GM18502 (cell line): ENCODE data around the gene MAEA.
"Not testable (repeated sequence)": the region's sequence is repeated elsewhere in the genome, so short reads cannot be mapped to it uniquely, and the experiment has no call there.

Experiments used
- ATAC-seq: cut with Tn5 transposase; IDR thresholded peaks from one replicate; pipeline ENCODE4 v1.9.1; 2021; ENCODE audit warnings: mild to moderate bottlenecking; ENCODE audit not compliant: unreplicated experiment, poor library complexity

The MAEA gene

DNA sequence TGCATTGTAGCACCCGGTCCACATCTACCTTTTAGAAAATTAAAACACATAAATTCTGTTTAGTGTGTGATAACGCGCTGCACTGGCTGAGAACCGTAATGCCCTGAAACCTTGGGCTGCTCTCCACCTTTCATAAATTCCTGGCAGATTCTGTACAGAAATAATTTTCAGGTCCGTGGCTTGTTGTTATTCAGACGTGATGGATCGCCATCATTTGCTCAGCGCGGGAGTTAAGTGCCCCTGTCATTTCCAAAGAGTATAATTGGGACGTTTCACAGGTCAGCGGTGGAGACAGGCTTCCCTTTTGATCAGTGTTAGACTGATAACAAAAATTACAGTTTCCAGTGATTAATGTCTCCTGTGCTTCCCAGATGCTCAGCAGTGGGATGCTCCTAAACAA lies 73.8 kb downstream of the MAEA start:
- no peak for ATAC-seq

DNA sequence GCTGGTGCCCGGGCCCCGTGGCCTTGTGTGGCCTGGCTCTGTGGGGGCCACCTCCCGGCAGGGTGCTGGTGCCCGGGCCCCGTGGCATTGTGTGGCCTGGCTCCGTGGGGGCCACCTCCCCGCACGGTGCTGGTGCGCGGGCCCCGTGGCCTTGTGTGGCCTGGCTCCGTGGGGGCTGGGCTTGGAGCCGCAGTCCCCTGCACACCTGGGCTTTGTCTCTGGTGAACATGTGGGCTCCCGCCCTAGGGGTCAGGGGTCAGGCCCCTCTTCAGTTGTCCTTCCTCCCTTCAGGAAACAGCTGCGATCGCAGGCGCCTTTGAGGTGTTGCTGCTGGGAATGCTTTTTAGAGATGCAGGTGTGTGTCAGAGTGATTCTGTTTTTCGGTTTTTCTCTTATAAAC lies 74.5 kb downstream of the MAEA start:
- no peak for ATAC-seq

GRCh38 chr4:1364748-1365147 lies 75.1 kb downstream of the MAEA start:
- no peak for ATAC-seq

DNA sequence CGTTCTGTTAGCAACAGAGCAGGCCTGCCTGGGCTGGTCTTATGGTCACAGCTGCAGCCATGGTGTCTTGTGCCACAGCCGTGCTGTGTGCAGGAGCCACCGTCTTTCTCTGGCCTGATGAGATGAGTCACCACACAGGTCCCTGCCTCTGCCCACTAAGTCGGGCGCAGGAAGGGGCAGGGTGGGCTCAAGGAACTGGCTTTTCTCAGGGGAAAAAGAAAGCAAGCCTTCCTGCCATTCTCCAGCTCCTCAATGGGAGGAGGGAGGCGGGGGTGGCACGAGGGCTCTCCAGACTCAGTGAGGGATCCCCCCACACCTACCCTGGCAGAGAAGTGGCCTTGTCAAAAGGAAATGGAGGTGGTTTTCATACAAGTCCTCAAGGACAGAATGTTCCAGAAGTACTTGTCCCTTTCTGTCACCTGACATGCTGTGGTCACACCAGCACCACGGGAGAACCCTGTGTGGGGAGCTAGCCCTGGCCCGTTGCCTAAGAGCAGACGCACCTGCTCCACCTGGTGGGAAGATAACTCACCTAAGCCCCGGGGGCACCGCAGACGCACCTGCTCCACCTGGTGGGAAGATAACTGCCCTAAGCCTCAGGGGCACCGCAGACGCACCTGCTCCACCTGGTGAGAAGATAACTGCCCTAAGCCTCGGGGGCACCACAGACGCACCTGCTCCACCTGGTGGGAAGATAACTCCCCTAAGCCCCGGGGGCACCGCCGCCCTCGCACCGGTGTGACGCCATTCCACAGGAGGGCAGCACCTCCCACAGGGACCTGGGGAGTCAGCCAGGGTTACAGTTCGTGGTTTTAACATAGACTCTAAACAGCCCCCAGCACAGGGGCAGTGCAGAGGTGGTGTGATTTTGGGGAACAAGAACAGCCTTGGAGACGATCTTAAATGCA lies 75.8 kb downstream of the MAEA start:
- no peak for ATAC-seq

GRCh38 chr4:1366371-1367229 lies 76.9 kb downstream of the MAEA start:
- ATAC-seq, result no peak

GRCh38 chr4:1367230-1367935 lies 77.7 kb downstream of the MAEA start:
- ATAC-seq, result no peak

DNA sequence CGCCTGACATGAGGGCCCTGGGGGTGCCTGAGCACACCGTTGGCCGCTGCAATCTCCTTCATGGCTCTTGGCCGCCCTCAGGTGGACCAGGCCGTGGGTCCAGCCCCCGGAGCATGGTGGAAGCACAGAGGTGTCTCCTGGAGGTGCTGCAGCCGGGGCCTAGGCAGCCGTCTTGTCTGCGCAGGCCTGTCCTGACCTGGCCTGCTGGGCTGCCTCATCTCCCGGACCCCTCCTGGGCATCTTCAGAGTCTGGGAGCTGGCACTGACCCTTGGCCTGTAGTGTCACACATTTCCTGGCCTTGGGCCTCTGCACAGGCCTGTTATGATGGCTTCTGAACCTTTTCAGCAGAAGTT lies 78.2 kb downstream of the MAEA start:
- no peak for ATAC-seq

GRCh38 chr4:1368421-1369090 lies 78.9 kb downstream of the MAEA start:
- ATAC-seq, result no peak

- no peak for ATAC-seq
Measured at GRCh38 chr4:1369091-1369450, 79.4 kb downstream of the MAEA start.

DNA sequence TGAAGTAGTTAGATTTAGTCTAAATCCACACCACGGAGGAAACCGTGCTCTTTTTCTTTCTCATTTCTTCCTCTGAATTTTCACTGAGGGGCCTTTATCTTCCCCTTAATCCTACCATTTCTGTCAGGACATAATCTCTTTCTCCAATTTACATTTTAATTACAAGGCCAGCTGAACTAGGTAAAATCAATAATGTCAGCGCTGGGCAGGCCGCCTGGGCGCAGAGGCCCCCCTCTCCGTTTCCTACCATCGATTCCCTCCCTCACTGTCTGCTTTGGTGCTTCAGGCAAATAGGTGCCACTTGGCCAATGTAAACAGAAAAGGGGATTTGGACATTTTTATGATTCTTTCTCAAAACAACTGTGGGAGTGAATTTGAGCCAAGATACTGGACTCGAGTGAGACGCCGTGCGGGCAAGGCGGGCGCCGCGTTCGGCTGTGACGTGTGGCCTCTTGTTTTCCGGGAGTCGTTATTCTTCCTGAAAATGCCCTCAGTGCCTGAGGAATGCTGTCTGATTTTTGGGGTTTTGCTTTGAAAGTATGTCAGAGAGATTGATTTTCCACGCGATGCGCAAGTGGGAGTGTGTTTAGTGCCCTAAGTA lies 79.9 kb downstream of the MAEA start:
- ATAC-seq, result no peak

- no peak for ATAC-seq
Measured at GRCh38 chr4:1370321-1371124, 80.8 kb downstream of the MAEA start.

- no peak for ATAC-seq
Measured at GRCh38 chr4:1371176-1372165, 81.8 kb downstream of the MAEA start.

GRCh38 chr4:1372576-1372975 lies 82.9 kb downstream of the MAEA start:
- not testable (repeated sequence) for ATAC-seq

DNA sequence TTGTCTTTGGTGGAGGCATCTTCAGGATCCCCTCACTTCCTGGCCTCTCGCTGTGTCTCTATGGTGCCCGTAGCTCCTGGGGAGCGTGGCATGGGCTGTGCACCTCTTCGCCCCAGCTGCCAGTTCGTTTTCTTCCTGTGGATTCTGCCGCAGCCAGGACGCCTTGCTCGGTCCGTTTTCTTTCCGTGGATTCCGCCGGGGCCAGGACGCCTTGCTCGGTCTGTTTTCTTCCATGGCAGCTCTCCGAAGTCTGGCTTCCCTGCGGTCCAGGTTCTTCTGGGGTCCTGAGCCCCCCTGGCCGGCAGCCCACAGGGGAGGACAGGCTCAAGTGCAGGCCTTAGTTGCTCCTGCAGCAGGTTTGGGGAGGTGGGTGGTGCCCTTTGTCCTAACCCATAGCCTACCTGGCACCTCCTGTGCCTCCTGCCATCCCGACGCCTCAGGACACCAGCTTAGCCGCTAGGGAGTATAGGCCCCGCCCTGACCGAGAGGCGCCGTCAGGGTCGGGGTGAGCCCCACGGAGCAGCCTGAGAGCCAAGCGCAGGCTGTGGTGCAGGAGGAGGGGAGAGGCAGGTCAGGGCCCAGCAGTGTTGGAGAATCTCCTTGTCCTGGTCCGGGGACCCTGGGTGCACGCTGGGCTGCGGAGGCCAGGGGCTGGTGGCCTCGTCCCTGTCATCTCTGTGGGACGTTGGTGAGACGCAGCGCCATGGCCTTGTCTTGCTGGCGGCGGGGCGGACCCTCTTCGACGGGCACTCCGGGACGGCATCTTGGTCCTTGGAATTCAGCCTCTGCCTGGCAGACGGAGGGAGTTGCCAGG lies 84.4 kb downstream of the MAEA start:
- ATAC-seq, result no peak

DNA sequence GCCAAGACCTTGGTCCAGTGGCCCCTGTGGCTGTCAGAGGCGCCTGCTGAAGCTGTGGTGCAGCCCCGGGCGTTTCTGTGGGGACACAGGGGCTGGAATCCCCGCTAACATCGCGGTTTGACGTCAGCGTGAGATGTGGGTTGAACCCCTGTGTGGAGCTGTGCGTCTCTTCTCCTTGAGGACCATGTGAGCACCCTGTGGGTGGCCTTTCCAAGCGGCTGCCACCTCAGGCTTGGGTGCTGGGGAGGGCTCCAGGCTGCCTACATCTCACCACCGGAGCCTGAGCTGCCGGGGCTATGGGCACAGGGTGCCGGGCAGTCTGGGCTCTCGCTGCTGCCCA lies 85.0 kb downstream of the MAEA start:
- no peak for ATAC-seq

- ATAC-seq, result no peak
Measured at GRCh38 chr4:1375051-1375721, 85.5 kb downstream of the MAEA start.
